Fibroblast of lung (primary cell): ENCODE measurements around the gene ACOXL. TPM values are rescaled to one million over a fixed set of nuclear protein-coding genes. Genes with fewer than 3 reads are reported as not detected.

Experiments used
- DNase-seq, 2 donors: peaks; one replicate each; pipeline versions ENCODE4 v3.0.0 to v3.0.0-alpha.2; 2010; ENCODE audit warnings: low read depth in 2 of 2
- H2AFZ ChIP-seq: 2 replicates; pipeline ENCODE4 v1.5.1; 2012; ENCODE audit warnings: low read length, control low read depth, inconsistent platforms
- H3K27ac ChIP-seq: 2 replicates; pipeline ENCODE4 v1.5.1; 2011; ENCODE audit warnings: low read length, control low read depth; ENCODE audit not compliant: insufficient read depth
- H3K27me3 ChIP-seq: 2 replicates; pipeline ENCODE4 v1.5.1; 2011; ENCODE audit warnings: mild to moderate bottlenecking, low read length; ENCODE audit not compliant: control insufficient read depth, insufficient read depth
- H3K36me3 ChIP-seq: 2 replicates; pipeline ENCODE4 v1.5.1; 2011; ENCODE audit warnings: low read length; ENCODE audit not compliant: control insufficient read depth, insufficient read depth
- H3K4me1 ChIP-seq: 2 replicates; pipeline ENCODE4 v1.5.1; 2011; ENCODE audit warnings: low read length; ENCODE audit not compliant: control insufficient read depth, insufficient read depth; ENCODE audit errors: extremely low read depth
- H3K4me2 ChIP-seq: 2 replicates; pipeline ENCODE4 v1.5.1; 2011; ENCODE audit warnings: low read length, control low read depth; ENCODE audit not compliant: insufficient read depth; ENCODE audit errors: extremely low read depth
- H3K4me3 ChIP-seq, 4 experiments: fragments of 200-600 bp in 1 of 4; sonication (generic) in 1 of 4; replicated peaks in 1 of 4; 2 replicates each; pipeline ENCODE4 v1.5.1; 2011 to 2016; ENCODE audit warnings: low read length in 4 of 4, low read depth in 3 of 4, mild to moderate bottlenecking in 3 of 4, control low read depth in 2 of 4, inconsistent platforms in 1 of 4, mixed read lengths in 1 of 4; ENCODE audit not compliant: insufficient read depth in 1 of 4; ENCODE audit errors: control extremely low read depth in 1 of 4
- H3K79me2 ChIP-seq: 2 replicates; pipeline ENCODE4 v1.5.1; 2012; ENCODE audit warnings: mild to moderate bottlenecking, low read length, inconsistent platforms; ENCODE audit not compliant: control insufficient read depth, insufficient read depth
- H3K9ac ChIP-seq: 2 replicates; pipeline ENCODE4 v1.5.1; 2011; ENCODE audit warnings: mild to moderate bottlenecking, low read length, control low read depth; ENCODE audit not compliant: insufficient read depth
- H3K9me3 ChIP-seq: 2 replicates; pipeline ENCODE4 v1.5.1; 2012; ENCODE audit warnings: low read depth, low read length; ENCODE audit not compliant: control insufficient read depth, insufficient read depth
- H4K20me1 ChIP-seq: 2 replicates; pipeline ENCODE4 v1.5.1; 2011; ENCODE audit warnings: low read length; ENCODE audit not compliant: control insufficient read depth, insufficient read depth; ENCODE audit errors: extremely low read depth
- EZH2 ChIP-seq: IDR thresholded peaks from 2 replicates; pipeline ENCODE4 v1.5.1; 2012; ENCODE audit warnings: low read length, control low read depth, mild to moderate bottlenecking; ENCODE audit errors: missing control alignments
- polyA plus RNA-seq, 2 donors: library from polyadenylated mRNA; depleted of rRNA in 1 of 2; stranded (reverse) in 1 of 2; unstranded in 1 of 2; fragments of >200 nt; gene quantifications; 2 replicates each; pipeline ENCODE4 v1.2.1, GENCODE V29; 2011 to 2012; ENCODE audit warnings: missing spikeins in 1 of 2
- total RNA-seq: library from RNA; depleted of rRNA; stranded (reverse); fragments of >200 nt; gene quantifications from 2 replicates; pipeline ENCODE4 v1.2.1, GENCODE V29; 2014
- TF ChIP-seq, protein P1 (sequence below), 2 donors: IDR thresholded peaks in 1 of 2; conservative IDR thresholded peaks in 1 of 2; 1 replicate in 1 of 2; 2 replicates in 1 of 2; pipeline ENCODE4 v1.5.1; 2011 to 2012; ENCODE audit warnings: low read length in 2 of 2, control low read depth in 1 of 2, inconsistent platforms in 1 of 2, low read depth in 1 of 2, mild to moderate bottlenecking in 1 of 2

The ACOXL gene
- total and polyA plus RNA-seq, 2 donors (not counting 1 experiment from before 2014, with no cell fraction given), result not detected

DNA sequence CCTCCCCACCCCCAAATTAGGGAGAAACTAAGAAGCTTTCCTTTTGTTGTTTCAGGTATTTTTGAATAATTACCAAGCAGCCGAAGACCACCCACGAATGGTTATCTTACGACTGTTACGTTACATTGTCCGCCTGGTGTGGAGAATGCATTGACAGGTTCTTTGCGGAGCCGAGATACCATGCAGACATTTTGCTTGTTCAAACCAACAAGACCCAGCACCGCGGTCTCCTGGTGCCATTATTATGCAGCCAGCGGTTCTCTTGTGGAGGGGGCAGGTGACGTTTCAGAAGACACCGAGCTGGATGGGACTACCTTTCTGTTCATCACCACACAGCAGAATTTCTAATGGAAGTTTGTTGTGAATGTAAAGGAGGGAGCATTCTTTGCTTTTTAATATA, 431.7 kb downstream of the ACOXL start:
- DNase-seq, result no peak
- Histone ChIP-seq H3K27ac (no peak overlapping the region), H3K79me2 (no peaks in the 10 kb centered on the region), H3K27me3 (no peaks in the 10 kb centered on the region), H3K36me3 (no peaks in the 10 kb centered on the region), H3K9ac (no peak overlapping the region), H3K4me1 (peaks cover 24% of the 10 kb centered on the region), H2AFZ (no peak overlapping the region), H3K9me3 (no peaks in the 10 kb centered on the region), H3K4me3 (no peak overlapping the region), H3K4me2 (no peak overlapping the region), H4K20me1 (no peaks in the 10 kb centered on the region)
- TF ChIP-seq, protein P1, sequence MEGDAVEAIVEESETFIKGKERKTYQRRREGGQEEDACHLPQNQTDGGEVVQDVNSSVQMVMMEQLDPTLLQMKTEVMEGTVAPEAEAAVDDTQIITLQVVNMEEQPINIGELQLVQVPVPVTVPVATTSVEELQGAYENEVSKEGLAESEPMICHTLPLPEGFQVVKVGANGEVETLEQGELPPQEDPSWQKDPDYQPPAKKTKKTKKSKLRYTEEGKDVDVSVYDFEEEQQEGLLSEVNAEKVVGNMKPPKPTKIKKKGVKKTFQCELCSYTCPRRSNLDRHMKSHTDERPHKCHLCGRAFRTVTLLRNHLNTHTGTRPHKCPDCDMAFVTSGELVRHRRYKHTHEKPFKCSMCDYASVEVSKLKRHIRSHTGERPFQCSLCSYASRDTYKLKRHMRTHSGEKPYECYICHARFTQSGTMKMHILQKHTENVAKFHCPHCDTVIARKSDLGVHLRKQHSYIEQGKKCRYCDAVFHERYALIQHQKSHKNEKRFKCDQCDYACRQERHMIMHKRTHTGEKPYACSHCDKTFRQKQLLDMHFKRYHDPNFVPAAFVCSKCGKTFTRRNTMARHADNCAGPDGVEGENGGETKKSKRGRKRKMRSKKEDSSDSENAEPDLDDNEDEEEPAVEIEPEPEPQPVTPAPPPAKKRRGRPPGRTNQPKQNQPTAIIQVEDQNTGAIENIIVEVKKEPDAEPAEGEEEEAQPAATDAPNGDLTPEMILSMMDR (conservative IDR thresholded peaks at IDR 0.05 in 1 of 2, IDR thresholded peaks at IDR 0.05 in 1 of 2; ENCODE audit: low read depth in 1 of 2, low read length in 2 of 2), result no peak
- TF ChIP-seq EZH2, result no peak

DNA sequence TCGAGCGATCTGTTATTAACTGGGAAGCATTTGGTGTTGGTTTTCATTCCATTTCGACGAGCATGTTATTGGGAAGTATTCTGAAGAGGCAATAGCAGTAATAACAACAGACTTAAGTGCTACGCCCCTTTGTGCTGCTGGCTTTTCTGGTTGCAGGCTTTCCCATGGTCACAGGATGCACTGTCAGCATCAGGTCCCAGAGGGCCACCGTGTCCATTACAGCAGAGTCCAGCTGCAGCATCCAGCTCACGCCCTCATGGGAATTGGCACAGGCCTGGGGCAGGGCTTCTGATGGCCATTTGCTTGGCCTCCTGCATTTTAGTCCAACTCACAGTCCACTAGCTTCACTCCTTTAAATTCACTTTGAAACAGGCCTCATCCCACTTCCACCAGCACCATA, 432.7 kb downstream of the ACOXL start:
- Histone ChIP-seq H4K20me1 (no peaks in the 10 kb centered on the region), H3K4me1 (peaks cover 24% of the 10 kb centered on the region), H2AFZ (no peak overlapping the region), H3K9ac (no peak overlapping the region), H3K9me3 (no peaks in the 10 kb centered on the region), H3K27me3 (no peaks in the 10 kb centered on the region), H3K27ac (no peak overlapping the region), H3K4me2 (no peak overlapping the region), H3K36me3 (no peaks in the 10 kb centered on the region), H3K79me2 (no peaks in the 10 kb centered on the region), H3K4me3 (no peak overlapping the region)
- TF ChIP-seq, protein P1 (conservative IDR thresholded peaks at IDR 0.05 in 1 of 2, IDR thresholded peaks at IDR 0.05 in 1 of 2; ENCODE audit: low read depth in 1 of 2, low read length in 2 of 2), result no peak
- no peak for TF ChIP-seq EZH2
- no peak for DNase-seq

DNA sequence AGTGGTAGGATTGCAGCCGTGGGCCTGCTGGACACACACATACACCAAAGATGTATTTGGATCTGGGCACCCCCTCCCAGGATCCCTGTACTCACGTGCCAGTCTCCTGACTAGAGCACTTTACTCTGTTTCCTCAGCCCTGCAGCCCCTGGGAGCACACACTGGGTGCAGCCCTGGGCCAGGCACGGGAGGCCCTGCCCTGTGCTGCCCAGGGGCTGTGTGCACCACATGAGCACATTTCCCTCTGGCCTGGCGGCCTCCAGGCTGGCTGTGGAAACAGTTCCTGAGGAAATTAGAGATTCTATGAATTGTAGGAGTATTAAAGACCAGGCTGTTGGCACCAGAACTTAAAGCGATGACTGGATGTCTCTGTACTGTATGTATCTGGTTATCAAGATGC, 433.7 kb downstream of the ACOXL start:
- no peak overlapping the region for H3K4me3 ChIP-seq
- H3K4me2 ChIP-seq, result no peak overlapping the region
- DNase-seq, result no peak
- H3K4me1 ChIP-seq, result peaks cover 17% of the 10 kb centered on the region
- no peaks in the 10 kb centered on the region for H3K79me2 ChIP-seq
- H3K27me3 ChIP-seq, result no peaks in the 10 kb centered on the region
- H3K36me3 ChIP-seq, result no peaks in the 10 kb centered on the region
- H3K9ac ChIP-seq, result no peak overlapping the region
- H3K9me3 ChIP-seq, result no peaks in the 10 kb centered on the region
- no peak overlapping the region for H3K27ac ChIP-seq
- no peak overlapping the region for H2AFZ ChIP-seq
- H4K20me1 ChIP-seq, result no peaks in the 10 kb centered on the region
- TF ChIP-seq, protein P1 (conservative IDR thresholded peaks at IDR 0.05 in 1 of 2, IDR thresholded peaks at IDR 0.05 in 1 of 2; ENCODE audit: low read depth in 1 of 2, low read length in 2 of 2), result no peak
- TF ChIP-seq EZH2, result no peak
